Medulla oblongata (tissue), 1 donor: Measurements from ENCODE around the gene TRIM4.

Experiments
- DNase-seq: peaks from one replicate; pipeline ENCODE4 v3.0.0-alpha.2; 2015; ENCODE audit errors: extremely low spot score

Gene TRIM4

GRCh38 chr7:99842926-99843325 lies 76.4 kb downstream of the TRIM4 start:
- no peak for DNase-seq
